SH-SY5Y (cell line): ENCODE measurements around the gene ADM.

Experiments used
- GATA2 ChIP-seq: IDR thresholded peaks from 2 replicates; pipeline ENCODE4 v1.6.1; 2011; ENCODE audit warnings: mild to moderate bottlenecking, low read depth, low read length
- GATA3 ChIP-seq: IDR thresholded peaks from 2 replicates; pipeline ENCODE4 v1.6.1; 2011; ENCODE audit warnings: low read depth, mild to moderate bottlenecking, low read length, moderate library complexity

DNA sequence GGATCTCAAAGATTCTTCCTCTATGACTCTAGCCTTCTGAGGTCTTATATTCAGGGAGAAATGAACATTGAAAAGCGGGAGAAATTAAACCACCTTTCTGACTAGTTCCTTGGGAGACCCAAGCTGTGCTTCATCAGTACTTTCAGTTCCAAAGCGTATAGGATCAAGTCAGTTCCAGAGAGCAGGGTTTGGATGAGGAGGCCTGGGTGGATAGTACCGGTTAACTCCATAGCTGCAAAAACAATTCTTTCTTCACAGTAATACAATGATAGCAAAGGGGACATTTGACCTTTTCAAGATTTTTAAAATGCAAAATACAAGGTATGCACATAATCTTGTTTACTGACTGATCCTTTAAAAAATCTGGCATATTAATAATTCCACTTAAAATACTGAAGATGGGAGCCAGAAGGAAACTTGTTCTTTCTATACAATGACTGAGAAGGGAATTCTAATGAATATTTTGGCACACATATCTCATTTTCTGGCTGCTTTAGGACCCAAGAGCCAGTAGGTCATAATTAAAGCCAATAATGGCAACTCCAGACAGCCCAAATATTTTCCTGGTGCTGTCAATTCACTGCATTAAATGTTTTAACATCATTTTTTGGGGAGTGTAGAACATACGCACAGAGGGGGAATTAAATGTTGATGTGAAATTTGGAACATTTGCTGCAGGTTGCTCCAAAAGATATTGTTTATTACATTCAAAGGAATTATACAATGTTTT lies 16.0 kb downstream of the ADM start:
- no peak for TF ChIP-seq GATA2
- TF ChIP-seq GATA3: no peak
